ENCODE data around the gene KCNF1. TPM values are rescaled to one million over a fixed set of nuclear protein-coding genes. Genes with fewer than 3 reads are reported as not detected.

Gene KCNF1
- total RNA-seq, 1 experiment from 2014 or later: 0.52 TPM

DNA sequence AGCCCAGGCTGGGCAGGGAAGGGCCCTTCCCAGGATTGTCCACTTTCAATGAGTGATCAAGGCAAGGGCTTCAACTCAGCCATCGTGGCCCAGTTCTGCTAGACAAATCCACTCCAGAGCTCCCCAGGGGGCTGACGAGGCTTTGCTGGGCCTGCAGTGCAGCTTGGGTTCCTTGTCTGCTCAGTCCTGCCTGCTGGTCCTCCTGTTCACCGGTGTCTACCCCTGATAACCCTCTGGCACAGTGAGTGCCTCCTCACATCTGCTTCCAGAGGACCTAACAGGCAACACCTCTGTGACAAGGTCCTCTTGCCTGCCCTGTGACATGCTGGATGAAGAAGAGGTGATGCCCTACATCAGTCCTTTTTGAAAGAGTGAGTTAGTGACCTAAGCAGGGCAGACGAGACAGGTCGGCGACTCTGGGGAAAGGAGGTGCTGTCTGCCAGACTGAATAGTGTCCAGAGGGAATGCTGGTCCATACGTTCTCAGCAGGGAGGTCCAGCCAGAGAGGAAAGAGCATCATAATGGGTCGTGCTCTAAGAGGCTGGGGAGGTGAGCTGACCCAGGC lies 20.9 kb upstream of the KCNF1 start:
- ChIA-PET POLR2A (no interaction called here), RAD21 (ENCODE audit: low non-redundant PET in 1 of 2, low total read pairs in 2 of 2, uncharacterized antibody in 2 of 2, unreplicated experiment in 2 of 2) (no interaction called here), CTCF (no interaction called here)
- H3K9me2 ChIP-seq (ENCODE audit: insufficient read depth): no peaks in the 10 kb centered on the region
- intact Hi-C loops (cut with micrococcal nuclease): no loop called here
- H3K27ac ChIP-seq (ENCODE audit: low read depth, low read length): no peak overlapping the region
- H3K4me2 ChIP-seq (ENCODE audit: low read length): no peak overlapping the region
- no peak for ATAC-seq
- H3K9ac ChIP-seq (ENCODE audit: low read length): no peak overlapping the region
- 0 out of 2 replicates have a peak, but pooled peaks cover 2% of the 10 kb centered on the region for H3K27me3 ChIP-seq (ENCODE audit: insufficient read depth, low read length)
- no peak overlapping the region for H2AFZ ChIP-seq (ENCODE audit: low read depth, low read length, poor library complexity, severe bottlenecking)
- H4K20me1 ChIP-seq (ENCODE audit: insufficient read depth): no peaks in the 10 kb centered on the region
- TF ChIP-seq, protein P1, sequence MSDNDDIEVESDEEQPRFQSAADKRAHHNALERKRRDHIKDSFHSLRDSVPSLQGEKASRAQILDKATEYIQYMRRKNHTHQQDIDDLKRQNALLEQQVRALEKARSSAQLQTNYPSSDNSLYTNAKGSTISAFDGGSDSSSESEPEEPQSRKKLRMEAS (IDR thresholded peaks at IDR 0.05): no peak
- TF ChIP-seq CBX3 (IDR thresholded peaks at IDR 0.05; ENCODE audit: low read depth) (no peak), RAD21 (IDR thresholded peaks at IDR 0.05; ENCODE audit: low read depth) (no peak), JUND (IDR thresholded peaks at IDR 0.05) (no peak), SP1 (IDR thresholded peaks at IDR 0.05; ENCODE audit: low read depth) (no peak), POLR2A (IDR thresholded peaks at IDR 0.05; ENCODE audit: borderline replicate concordance, extremely low read depth, insufficient read depth, insufficient read length) (no peak), SRF (IDR thresholded peaks at IDR 0.05; ENCODE audit: low read depth) (no peak), ZFX (IDR thresholded peaks at IDR 0.05) (no peak), EZH2phosphoT487 (IDR thresholded peaks at IDR 0.05; ENCODE audit: borderline replicate concordance) (no peak), POLR2AphosphoS5 (IDR thresholded peaks at IDR 0.05; ENCODE audit: low read depth, low read length) (no peak), FOSL1 (IDR thresholded peaks at IDR 0.05; ENCODE audit: low read depth) (no peak), TCF7L2 (IDR thresholded peaks at IDR 0.05; ENCODE audit: borderline replicate concordance, extremely low read depth, insufficient read depth, insufficient read length) (no peak), ZNF274 (IDR thresholded peaks at IDR 0.05; ENCODE audit: low read depth, low read length) (no peak), EGR1 (IDR thresholded peaks at IDR 0.05; ENCODE audit: low read depth) (no peak), SIN3A (IDR thresholded peaks at IDR 0.05; ENCODE audit: low read depth) (no peak), ELF1 (IDR thresholded peaks at IDR 0.05; ENCODE audit: borderline replicate concordance, low read depth) (no peak)
- TF ChIP-seq, protein P2, sequence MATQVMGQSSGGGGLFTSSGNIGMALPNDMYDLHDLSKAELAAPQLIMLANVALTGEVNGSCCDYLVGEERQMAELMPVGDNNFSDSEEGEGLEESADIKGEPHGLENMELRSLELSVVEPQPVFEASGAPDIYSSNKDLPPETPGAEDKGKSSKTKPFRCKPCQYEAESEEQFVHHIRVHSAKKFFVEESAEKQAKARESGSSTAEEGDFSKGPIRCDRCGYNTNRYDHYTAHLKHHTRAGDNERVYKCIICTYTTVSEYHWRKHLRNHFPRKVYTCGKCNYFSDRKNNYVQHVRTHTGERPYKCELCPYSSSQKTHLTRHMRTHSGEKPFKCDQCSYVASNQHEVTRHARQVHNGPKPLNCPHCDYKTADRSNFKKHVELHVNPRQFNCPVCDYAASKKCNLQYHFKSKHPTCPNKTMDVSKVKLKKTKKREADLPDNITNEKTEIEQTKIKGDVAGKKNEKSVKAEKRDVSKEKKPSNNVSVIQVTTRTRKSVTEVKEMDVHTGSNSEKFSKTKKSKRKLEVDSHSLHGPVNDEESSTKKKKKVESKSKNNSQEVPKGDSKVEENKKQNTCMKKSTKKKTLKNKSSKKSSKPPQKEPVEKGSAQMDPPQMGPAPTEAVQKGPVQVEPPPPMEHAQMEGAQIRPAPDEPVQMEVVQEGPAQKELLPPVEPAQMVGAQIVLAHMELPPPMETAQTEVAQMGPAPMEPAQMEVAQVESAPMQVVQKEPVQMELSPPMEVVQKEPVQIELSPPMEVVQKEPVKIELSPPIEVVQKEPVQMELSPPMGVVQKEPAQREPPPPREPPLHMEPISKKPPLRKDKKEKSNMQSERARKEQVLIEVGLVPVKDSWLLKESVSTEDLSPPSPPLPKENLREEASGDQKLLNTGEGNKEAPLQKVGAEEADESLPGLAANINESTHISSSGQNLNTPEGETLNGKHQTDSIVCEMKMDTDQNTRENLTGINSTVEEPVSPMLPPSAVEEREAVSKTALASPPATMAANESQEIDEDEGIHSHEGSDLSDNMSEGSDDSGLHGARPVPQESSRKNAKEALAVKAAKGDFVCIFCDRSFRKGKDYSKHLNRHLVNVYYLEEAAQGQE (IDR thresholded peaks at IDR 0.05; ENCODE audit: low read depth): no peak
- TF ChIP-seq, protein P3, sequence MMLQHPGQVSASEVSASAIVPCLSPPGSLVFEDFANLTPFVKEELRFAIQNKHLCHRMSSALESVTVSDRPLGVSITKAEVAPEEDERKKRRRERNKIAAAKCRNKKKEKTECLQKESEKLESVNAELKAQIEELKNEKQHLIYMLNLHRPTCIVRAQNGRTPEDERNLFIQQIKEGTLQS (IDR thresholded peaks at IDR 0.05): no peak
- no peak for DNase-seq (ENCODE audit: low read depth, low spot score)
- BruUV-seq (replicated peaks): no TSS peak
- H3K79me2 ChIP-seq (ENCODE audit: insufficient read depth, low read length): no peaks in the 10 kb centered on the region
- no peaks in the 10 kb centered on the region for H3K4me1 ChIP-seq (ENCODE audit: control insufficient read depth in 1 of 2, insufficient read depth in 2 of 2, low read length in 2 of 2)
- no peaks in the 10 kb centered on the region for H3K9me3 ChIP-seq (ENCODE audit: control insufficient read depth in 1 of 2, insufficient read depth in 1 of 2, low read depth in 1 of 2, low read length in 2 of 2)
- H3K4me3 ChIP-seq (replicated peaks in 1 of 2; ENCODE audit: low read depth in 1 of 2, low read length in 2 of 2): no peak overlapping the region
- no peaks in the 10 kb centered on the region for H3K36me3 ChIP-seq (ENCODE audit: control insufficient read depth in 1 of 2, insufficient read depth in 2 of 2, low read length in 2 of 2)

Measured in HCT116 (cell line).